Neuronal stem cell (in vitro differentiated cells): ENCODE results near the gene CFAP221.
A peak's percentile ranks its signal among the peaks of the same experiment; 100 is the strongest.

Source experiments
- DNase-seq: peaks from one replicate; pipeline ENCODE4 v3.0.0-alpha.2; 2013; ENCODE audit warnings: low spot score
- H2AFZ ChIP-seq: one replicate; pipeline ENCODE4 v1.6.1; 2013; ENCODE audit warnings: mild to moderate bottlenecking, low read length, inconsistent platforms
- H2AK5ac ChIP-seq: 2 replicates; pipeline ENCODE4 v1.6.1; 2013; ENCODE audit warnings: low read depth, mild to moderate bottlenecking, inconsistent platforms, low read length, moderate library complexity, mixed read lengths
- H2BK120ac ChIP-seq: 2 replicates; pipeline ENCODE4 v1.6.1; 2013; ENCODE audit warnings: low read depth, mild to moderate bottlenecking, inconsistent platforms, low read length, moderate library complexity, mixed read lengths
- H2BK12ac ChIP-seq: one replicate; pipeline ENCODE4 v1.6.1; 2013; ENCODE audit warnings: low read length, inconsistent platforms
- H2BK15ac ChIP-seq: 2 replicates; pipeline ENCODE4 v1.6.1; 2013; ENCODE audit warnings: mild to moderate bottlenecking, low read length, inconsistent platforms, mixed read lengths
- H2BK5ac ChIP-seq: one replicate; pipeline ENCODE4 v1.6.1; 2013; ENCODE audit warnings: inconsistent platforms, mild to moderate bottlenecking, low read length, moderate library complexity
- H3K14ac ChIP-seq: one replicate; pipeline ENCODE4 v1.6.1; 2013; ENCODE audit warnings: low read length, inconsistent platforms
- H3K18ac ChIP-seq: 2 replicates; pipeline ENCODE4 v1.6.1; 2013; ENCODE audit warnings: low read length, inconsistent platforms
- H3K23ac ChIP-seq: 2 replicates; pipeline ENCODE4 v1.6.1; 2013; ENCODE audit warnings: low read depth, mild to moderate bottlenecking, mixed read lengths, low read length, inconsistent platforms; ENCODE audit not compliant: poor library complexity
- H3K27ac ChIP-seq: replicated peaks from 3 replicates; pipeline ENCODE4 v1.5.1; 2013; ENCODE audit warnings: low read length, inconsistent platforms
- H3K27me3 ChIP-seq, 3 experiments: 2 replicates each; pipeline ENCODE4 v1.6.1; 2013; ENCODE audit warnings: low read length in 3 of 3, mild to moderate bottlenecking in 2 of 3, inconsistent platforms in 1 of 3, low read depth in 1 of 3, mixed read lengths in 1 of 3, moderate library complexity in 1 of 3; ENCODE audit not compliant: control insufficient read depth in 3 of 3, insufficient read depth in 3 of 3
- H3K36me3 ChIP-seq, 2 donors: replicated peaks in 1 of 2; 2 replicates each; pipeline ENCODE4 v1.6.1; 2013; ENCODE audit warnings: low read length in 2 of 2; ENCODE audit not compliant: control insufficient read depth in 2 of 2, insufficient read depth in 2 of 2
- H3K4ac ChIP-seq: 2 replicates; pipeline ENCODE4 v1.6.1; 2013; ENCODE audit warnings: inconsistent platforms, mild to moderate bottlenecking, low read length, moderate library complexity
- H3K4me1 ChIP-seq, 2 donors: 1 replicate in 1 of 2; 2 replicates in 1 of 2; pipeline ENCODE4 v1.6.1; 2013; ENCODE audit warnings: low read length in 2 of 2, low read depth in 1 of 2; ENCODE audit not compliant: control insufficient read depth in 2 of 2, insufficient read depth in 1 of 2
- H3K4me2 ChIP-seq: one replicate; pipeline ENCODE4 v1.6.1; 2013; ENCODE audit warnings: mild to moderate bottlenecking, low read length, inconsistent platforms; ENCODE audit not compliant: insufficient read depth, poor library complexity, severe bottlenecking
- H3K4me3 ChIP-seq, 2 donors: 2 replicates each; pipeline ENCODE4 v1.5.1; 2013; ENCODE audit warnings: low read length in 2 of 2, mild to moderate bottlenecking in 2 of 2, inconsistent platforms in 1 of 2, moderate library complexity in 1 of 2
- H3K79me1 ChIP-seq: one replicate; pipeline ENCODE4 v1.6.1; 2013; ENCODE audit warnings: low read depth, mild to moderate bottlenecking, inconsistent platforms, low read length, moderate library complexity
- H3K9ac ChIP-seq: one replicate; pipeline ENCODE4 v1.6.1; 2013; ENCODE audit warnings: mild to moderate bottlenecking, low read depth, low read length, inconsistent platforms; ENCODE audit not compliant: poor library complexity
- H3K9me3 ChIP-seq, 2 donors: replicated peaks in 1 of 2; 2 replicates each; pipeline versions ENCODE3 to v1.6.1; 2013; ENCODE audit warnings: low read length in 2 of 2, mild to moderate bottlenecking in 2 of 2, inconsistent platforms in 1 of 2, low read depth in 1 of 2, mixed read lengths in 1 of 2, moderate library complexity in 1 of 2; ENCODE audit not compliant: control insufficient read depth in 2 of 2, insufficient read depth in 1 of 2
- H4K8ac ChIP-seq: one replicate; pipeline ENCODE4 v1.6.1; 2013; ENCODE audit warnings: low read depth, mild to moderate bottlenecking, inconsistent platforms, low read length, moderate library complexity
- H4K91ac ChIP-seq: one replicate; pipeline ENCODE4 v1.6.1; 2013; ENCODE audit warnings: low read length, low read depth, mild to moderate bottlenecking, inconsistent platforms; ENCODE audit not compliant: poor library complexity
- WGBS, 2 donors: extraction: QIAGEN DNeasy Blood & Tissue Kit; methylation state at CpG; one replicate each; pipeline ENCODE4 v1.1.7; 2013; ENCODE audit warnings: missing lambda C conversion rate in 2 of 2, mixed read lengths in 1 of 2; ENCODE audit not compliant: insufficient read length in 2 of 2, insufficient replicate concordance in 1 of 2; ENCODE audit errors: extremely low coverage in 2 of 2; 5-methylcytosine and 5-hydroxymethylcytosine counted together

The CFAP221 gene

GRCh38 chr2:119544939-119545475, 758 bp downstream of the CFAP221 start:
- Histone ChIP-seq H2AFZ (peak overlapping the region; percentile 89), H3K14ac (peak overlapping the region; percentile 86), H4K91ac (no peak overlapping the region), H3K9ac (peak overlapping the region; percentile 91), H2AK5ac (no peak overlapping the region), H3K4me2 (peak overlapping the region; percentile 81), H3K27me3 (no peaks in the 10 kb centered on the region), H4K8ac (no peak overlapping the region), H3K18ac (peak overlapping the region; percentile 88), H2BK15ac (peak overlapping the region; percentile 43), H3K4me3 (peak overlapping the region; percentile 69 to 82), H2BK5ac (no peak overlapping the region), H3K4me1 (peaks cover 10 to 22% of the 10 kb centered on the region in 2 donors), H3K9me3 (peaks cover 0 to 2% of the 10 kb centered on the region in 2 donors), H3K4ac (no peak overlapping the region), H2BK12ac (peak overlapping the region; percentile 53), H2BK120ac (no peak overlapping the region), H3K79me1 (no peaks in the 10 kb centered on the region), H3K27ac (peak overlapping the region; percentile 57), H3K23ac (peak overlapping the region; percentile 78), H3K36me3 (peaks cover 1 to 40% of the 10 kb centered on the region in 2 donors)
- no CpG with 5 or more reads among the region's 11 CpGs for WGBS, 2 donors
- DNase-seq, result no peak

- no CpG with 5 or more reads among the region's 6 CpGs for WGBS, 2 donors
- DNase-seq, result no peak
- H2BK15ac ChIP-seq, result no peak overlapping the region
- H3K23ac ChIP-seq, result no peak overlapping the region
- no peak overlapping the region for H3K18ac ChIP-seq
- no peak overlapping the region for H2BK120ac ChIP-seq
- H3K79me1 ChIP-seq, result no peaks in the 10 kb centered on the region
- peaks cover 10 to 22% of the 10 kb centered on the region in 2 donors for H3K4me1 ChIP-seq
- H2AFZ ChIP-seq, result no peak overlapping the region
- H3K4me3 ChIP-seq, result no peak overlapping the region
- H2BK5ac ChIP-seq, result no peak overlapping the region
- H3K14ac ChIP-seq, result no peak overlapping the region
- H3K9me3 ChIP-seq, result no peaks in the 10 kb centered on the region
- H4K91ac ChIP-seq, result no peak overlapping the region
- H3K27ac ChIP-seq, result no peak overlapping the region
- H2AK5ac ChIP-seq, result no peak overlapping the region
- peaks cover 1 to 48% of the 10 kb centered on the region in 2 donors for H3K36me3 ChIP-seq
- H4K8ac ChIP-seq, result no peak overlapping the region
- no peak overlapping the region for H3K4ac ChIP-seq
- no peaks in the 10 kb centered on the region for H3K27me3 ChIP-seq
- H2BK12ac ChIP-seq, result no peak overlapping the region
- H3K4me2 ChIP-seq, result no peak overlapping the region
- no peak overlapping the region for H3K9ac ChIP-seq
Measured at GRCh38 chr2:119545754-119546446, 1.7 kb downstream of the CFAP221 start.

GRCh38 chr2:119546447-119546767, 2.2 kb downstream of the CFAP221 start:
- H3K9me3 ChIP-seq, result no peaks in the 10 kb centered on the region
- no peaks in the 10 kb centered on the region for H3K27me3 ChIP-seq
- H3K27ac ChIP-seq, result no peak overlapping the region
- no peak overlapping the region for H2AFZ ChIP-seq
- no peak overlapping the region for H3K9ac ChIP-seq
- no peak overlapping the region for H4K8ac ChIP-seq
- no peak overlapping the region for H2BK15ac ChIP-seq
- H2BK12ac ChIP-seq, result no peak overlapping the region
- peaks cover 1 to 53% of the 10 kb centered on the region in 2 donors for H3K36me3 ChIP-seq
- no peak overlapping the region for H2AK5ac ChIP-seq
- H3K23ac ChIP-seq, result no peak overlapping the region
- H3K4me2 ChIP-seq, result no peak overlapping the region
- DNase-seq, result no peak
- H3K79me1 ChIP-seq, result no peaks in the 10 kb centered on the region
- no peak overlapping the region for H3K4me3 ChIP-seq
- H3K4ac ChIP-seq, result no peak overlapping the region
- H3K14ac ChIP-seq, result no peak overlapping the region
- H2BK5ac ChIP-seq, result no peak overlapping the region
- H4K91ac ChIP-seq, result no peak overlapping the region
- H2BK120ac ChIP-seq, result no peak overlapping the region
- no CpG with 5 or more reads among the region's 1 CpG for WGBS, 2 donors
- H3K4me1 ChIP-seq, result peaks cover 10 to 22% of the 10 kb centered on the region in 2 donors
- H3K18ac ChIP-seq, result no peak overlapping the region

DNA sequence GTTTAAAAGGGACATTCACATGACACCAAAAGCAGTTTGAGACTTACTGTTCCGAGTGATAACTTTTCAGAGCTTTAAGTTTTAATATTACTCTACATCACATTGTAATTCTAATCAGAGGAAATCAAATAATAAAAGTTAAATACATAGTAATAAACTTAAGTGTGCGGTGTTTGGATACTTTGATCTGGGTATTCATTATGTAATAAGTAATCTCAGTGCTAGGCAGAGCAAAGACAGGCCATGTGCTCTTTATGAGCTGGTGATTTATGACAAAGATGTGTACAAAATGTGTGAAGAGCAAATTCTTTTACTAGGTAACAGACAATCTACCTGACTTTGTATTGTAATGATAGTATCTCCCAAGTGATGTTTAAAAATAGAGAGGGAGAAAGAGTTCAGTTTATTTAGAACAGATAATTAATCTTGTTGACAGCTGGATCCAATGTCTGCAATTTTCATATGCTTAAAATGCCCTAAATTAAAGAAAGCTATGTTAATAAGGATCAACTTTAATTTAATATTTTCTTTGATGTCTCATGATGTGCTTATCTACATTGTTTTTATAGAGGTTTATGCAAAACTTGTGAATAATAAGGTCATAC, 4.4 kb downstream of the CFAP221 start:
- WGBS, 2 donors, result no CpG with 5 or more reads among the region's 2 CpGs
- no peak overlapping the region for H4K8ac ChIP-seq

More for the DNA sequence above, 4.4 kb downstream of the CFAP221 start:
- H4K91ac ChIP-seq, result no peak overlapping the region
- peaks cover 10 to 16% of the 10 kb centered on the region in 2 donors for H3K4me1 ChIP-seq
- no peaks in the 10 kb centered on the region for H3K79me1 ChIP-seq
- H3K27ac ChIP-seq, result no peak overlapping the region
- H3K4ac ChIP-seq, result no peak overlapping the region
- H2AFZ ChIP-seq, result no peak overlapping the region
- no peak overlapping the region for H3K18ac ChIP-seq
- no peaks in the 10 kb centered on the region for H3K9me3 ChIP-seq
- no peak overlapping the region for H2BK12ac ChIP-seq
- no peak overlapping the region for H3K4me3 ChIP-seq
- no peak overlapping the region for H2BK120ac ChIP-seq
- no peaks in the 10 kb centered on the region for H3K27me3 ChIP-seq
- no peak overlapping the region for H2BK5ac ChIP-seq
- no peak overlapping the region for H3K9ac ChIP-seq
- no peak for DNase-seq
- no peak overlapping the region for H3K14ac ChIP-seq
- no peak overlapping the region for H2BK15ac ChIP-seq
- H3K36me3 ChIP-seq, result peaks cover 1 to 67% of the 10 kb centered on the region in 2 donors
- H2AK5ac ChIP-seq, result no peak overlapping the region
- no peak overlapping the region for H3K23ac ChIP-seq
- no peak overlapping the region for H3K4me2 ChIP-seq
